ENCODE data around the gene CFAP68.
A peak's percentile ranks its signal among the peaks of the same experiment; 100 is the strongest.
"Not testable (repeated sequence)": the region's sequence is repeated elsewhere in the genome, so short reads cannot be mapped to it uniquely, and the experiment has no call there.

The CFAP68 gene

DNA sequence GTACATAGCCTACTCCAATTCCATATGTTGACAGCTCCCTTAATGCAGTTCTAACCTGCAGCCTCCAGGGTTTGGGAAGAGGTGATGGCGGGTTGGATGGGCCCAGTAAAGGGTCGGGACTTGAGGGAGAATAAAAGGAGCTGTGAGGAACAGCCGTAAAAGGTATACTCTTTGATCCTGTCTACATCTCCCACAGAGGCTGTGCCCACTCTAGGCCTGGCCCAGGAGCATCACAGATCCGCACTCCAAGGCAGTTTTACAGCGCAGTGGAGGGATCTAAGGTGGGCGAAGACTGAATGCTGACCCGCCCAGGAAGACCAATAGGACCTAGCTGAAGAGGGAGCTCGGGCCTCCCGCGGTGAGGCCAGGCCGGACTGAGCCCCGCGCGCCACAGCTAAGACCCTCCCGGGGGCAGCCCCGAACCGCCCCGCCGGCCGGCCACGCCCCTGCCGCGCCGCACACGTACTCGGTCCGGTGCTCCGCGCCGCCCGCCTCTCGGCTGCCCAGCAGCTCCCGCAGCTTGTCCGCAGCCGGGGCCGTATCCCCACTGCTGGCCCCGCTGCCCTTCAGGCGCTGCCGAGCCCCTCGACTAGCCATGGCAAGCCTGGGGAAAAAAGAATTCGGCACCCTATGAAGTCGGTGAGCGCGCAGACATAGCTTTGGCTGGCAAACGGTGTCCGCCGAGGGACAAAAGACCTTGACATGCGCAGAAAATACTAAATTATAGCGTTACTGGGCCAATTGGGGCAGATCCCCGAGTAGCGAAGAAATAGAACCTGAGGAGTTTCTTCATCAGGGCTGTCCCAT lies 8.3 kb upstream of the CFAP68 start, which contains the start of gene ALG9:
TSS of gene ALG9 (minus strand) at position 696 of the 807 bp plus-strand sequence. CDS start at position 597, 99 bp downstream.
- DNase-seq: peak; percentile 68 to 74

GRCh38 chr11:111871693-111872161 lies 7.6 kb upstream of the CFAP68 start:
- no peak for DNase-seq

DNA sequence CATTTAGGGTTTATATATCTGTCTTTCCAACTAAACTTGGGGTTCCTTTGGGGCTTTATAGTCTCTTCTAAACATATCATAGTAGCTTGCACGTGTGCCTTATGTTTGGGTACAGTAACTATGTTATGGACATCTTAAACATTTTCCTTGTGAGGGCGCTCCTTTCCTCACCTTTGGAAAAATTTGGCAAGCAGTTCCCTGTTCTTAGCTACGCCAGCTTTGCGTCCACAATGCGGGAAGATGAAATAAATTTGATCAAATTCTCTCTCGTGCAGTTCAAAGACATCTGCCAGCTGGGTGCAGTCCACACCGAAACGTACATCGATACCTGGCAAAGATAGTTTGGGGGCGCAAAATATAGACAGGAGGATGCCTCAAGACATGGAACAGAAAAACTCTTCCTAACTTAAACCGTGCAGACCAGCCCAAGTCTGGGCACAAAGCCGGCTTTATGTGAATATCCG lies 924 bp upstream of the CFAP68 start:
- DNase-seq: peak in 1 of 2 donors; percentile 25

DNA sequence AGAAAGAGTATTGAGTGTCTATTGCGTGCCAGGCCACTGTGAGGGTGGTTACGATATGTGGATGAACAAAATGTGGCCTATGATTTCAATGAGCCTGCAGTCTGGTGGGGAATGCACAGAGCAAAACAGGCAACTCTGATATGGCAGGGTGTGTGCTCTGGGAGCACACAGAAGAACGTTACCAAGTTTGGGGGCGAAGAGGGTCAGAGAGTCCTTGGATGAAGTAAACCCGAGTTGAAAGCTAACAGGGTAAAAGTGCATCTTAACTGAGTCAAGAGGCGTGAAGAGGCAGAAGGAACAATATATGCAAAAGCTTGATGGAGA lies 258 bp downstream of the CFAP68 start:
- DNase-seq: no peak

DNA sequence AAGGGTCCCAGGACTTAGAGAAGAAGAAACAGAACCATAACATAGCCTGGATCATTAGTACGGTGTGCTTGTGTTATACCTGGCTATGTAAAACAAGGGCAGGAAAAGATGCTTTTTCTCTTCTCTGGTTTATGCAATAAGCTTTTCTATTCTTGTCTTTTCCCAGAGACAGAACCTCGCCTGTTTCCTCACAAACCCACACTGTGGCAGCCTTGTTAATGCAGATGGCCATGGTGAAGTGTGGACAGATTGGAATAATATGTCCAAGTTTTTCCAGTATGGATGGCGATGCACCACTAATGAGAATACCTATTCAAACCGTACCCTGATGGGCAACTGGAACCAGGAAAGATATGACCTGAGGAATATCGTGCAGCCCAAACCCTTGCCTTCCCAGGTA lies 2.9 kb downstream of the CFAP68 start:
- no peak for DNase-seq

DNA sequence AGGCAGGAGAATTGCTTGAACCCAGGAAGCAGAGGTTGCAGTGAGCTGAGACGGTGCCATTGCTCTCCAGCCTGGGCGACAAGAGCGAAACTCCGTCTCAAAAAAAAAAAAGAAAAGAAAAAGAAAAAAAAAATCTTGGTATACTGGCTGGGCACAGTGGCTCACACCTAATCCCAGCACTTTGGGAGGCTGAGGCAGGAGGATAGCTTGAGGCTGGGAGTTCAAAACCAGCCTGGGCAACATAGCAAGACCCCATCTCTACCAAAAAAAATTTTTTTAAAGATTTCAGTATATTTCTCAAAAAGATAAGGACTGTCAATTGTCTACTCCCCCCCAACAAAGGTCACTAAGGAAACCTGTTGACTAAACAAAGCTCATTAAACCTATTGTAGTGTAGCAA lies 5.7 kb downstream of the CFAP68 start:
- DNase-seq: not testable (repeated sequence)

GRCh38 chr11:111886032-111886431 lies 6.7 kb downstream of the CFAP68 start:
- no peak for DNase-seq

DNA sequence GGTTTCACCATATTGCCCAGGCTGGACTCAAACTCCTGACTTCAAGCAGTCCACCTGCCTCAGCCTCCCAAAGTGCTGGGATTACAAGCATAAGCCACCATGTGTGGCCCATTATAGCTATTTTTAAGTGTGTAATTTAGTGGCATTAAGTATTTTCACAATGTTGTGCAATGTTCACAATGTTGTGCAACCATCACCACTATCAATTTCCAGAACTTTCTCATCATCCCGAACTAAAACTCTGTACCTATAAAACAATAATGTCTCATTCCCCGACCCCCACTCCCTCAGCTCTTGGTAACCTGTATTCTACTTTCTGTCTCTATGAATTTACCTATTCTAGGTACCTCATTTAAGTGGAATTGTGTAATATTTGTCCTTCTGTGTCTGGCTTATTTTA lies 7.5 kb downstream of the CFAP68 start:
- DNase-seq: no peak

DNA sequence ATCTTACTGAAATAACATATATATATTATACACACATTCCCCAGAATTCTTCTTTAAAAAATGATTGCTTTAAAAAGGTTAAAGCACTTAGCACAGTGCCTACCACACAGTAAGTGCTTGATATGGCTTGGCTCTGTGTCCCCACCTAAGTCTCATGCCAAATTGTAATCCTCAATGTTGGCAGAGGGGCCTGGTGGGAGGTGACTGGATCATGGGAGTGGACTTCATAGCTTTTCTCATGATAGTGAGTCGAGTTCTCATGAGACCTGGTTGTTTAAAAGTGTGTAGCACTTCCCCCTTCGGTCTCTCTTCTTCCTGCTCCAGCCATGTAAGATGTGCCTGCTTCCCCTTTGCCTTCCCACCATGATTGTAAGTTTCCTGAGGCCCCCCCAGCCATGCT lies 26.1 kb downstream of the CFAP68 start:
- no peak for DNase-seq

- no peak for DNase-seq
Measured at GRCh38 chr11:111906680-111907079, 27.3 kb downstream of the CFAP68 start.

GRCh38 chr11:111908639-111909305 lies 29.4 kb downstream of the CFAP68 start:
- no peak for DNase-seq

DNA sequence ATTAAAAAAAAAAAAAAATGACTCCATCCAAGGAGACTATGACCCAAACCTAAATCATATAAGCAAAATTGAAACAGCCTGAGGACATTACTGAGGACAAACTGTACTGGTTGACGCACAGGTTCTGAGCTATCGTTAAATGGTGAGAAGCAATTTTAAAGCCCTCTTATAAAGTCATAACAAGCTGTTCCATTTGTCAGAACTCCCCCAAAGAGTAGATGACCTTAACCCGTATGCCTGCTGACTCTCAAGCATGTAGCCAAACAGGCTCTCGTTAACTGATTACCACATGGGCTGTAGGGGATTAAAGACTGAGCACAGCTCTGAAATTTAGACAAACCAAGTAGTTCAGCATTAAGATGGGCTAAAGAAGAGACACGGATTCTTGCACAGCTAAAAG lies 30.0 kb downstream of the CFAP68 start:
- DNase-seq: no peak

GRCh38 chr11:111910676-111911562 lies 31.6 kb downstream of the CFAP68 start:
- DNase-seq: peak; percentile 81 to 92

DNA sequence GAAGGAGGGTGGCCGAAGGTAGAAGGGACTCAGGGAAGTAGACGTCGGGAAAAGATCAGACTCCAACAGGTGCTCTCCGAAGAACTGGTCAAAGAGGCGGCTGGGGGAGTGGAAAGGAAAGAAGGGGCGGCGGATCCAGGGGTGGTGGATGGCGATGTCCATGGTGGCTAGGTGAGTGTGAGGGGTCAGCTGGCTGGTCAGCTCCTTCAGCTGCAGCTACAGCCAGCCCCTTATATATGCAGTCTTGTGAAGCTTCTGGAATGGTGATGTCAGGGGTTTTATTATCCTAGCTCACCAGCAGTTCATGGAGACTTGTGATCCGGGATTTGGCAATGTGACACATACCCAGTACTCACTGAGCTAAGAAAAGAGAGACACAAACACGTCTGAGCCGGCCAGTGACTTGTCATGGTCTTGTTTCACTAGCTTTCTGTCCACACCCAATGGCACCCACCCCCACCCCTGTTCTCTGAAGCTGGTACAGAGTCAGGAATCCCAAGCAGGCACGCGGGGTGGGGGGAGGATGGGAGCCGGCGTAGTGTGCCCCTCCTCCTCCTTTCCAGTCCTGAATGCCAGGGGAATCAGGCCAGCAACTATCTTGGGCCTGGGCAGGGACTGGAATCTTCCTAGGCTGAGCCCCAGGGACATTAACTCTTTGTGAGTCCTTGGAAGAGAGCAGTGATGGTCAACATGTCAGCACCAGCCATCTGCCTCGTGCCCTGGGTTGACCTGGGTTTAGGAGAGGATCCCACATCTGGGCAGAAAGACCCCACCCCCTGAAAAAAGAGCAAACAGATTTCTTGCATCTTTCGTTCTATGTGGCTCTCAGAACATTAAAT lies 32.4 kb downstream of the CFAP68 start, which contains the start of gene CRYAB:
TSS of gene CRYAB (minus strand) at position 208 of the 839 bp plus-strand sequence. CDS start at position 162, 46 bp downstream.
- peak; percentile 93 to 94 for DNase-seq

GRCh38 chr11:111912535-111912934 lies 33.2 kb downstream of the CFAP68 start, which contains the start of gene HSPB2:
Gene HSPB2, plus strand, starts transcription at chr11:111912734. Its CDS starts 96 bp downstream, at chr11:111912830.
- peak in 1 of 2 donors; percentile 61 for DNase-seq

DNA sequence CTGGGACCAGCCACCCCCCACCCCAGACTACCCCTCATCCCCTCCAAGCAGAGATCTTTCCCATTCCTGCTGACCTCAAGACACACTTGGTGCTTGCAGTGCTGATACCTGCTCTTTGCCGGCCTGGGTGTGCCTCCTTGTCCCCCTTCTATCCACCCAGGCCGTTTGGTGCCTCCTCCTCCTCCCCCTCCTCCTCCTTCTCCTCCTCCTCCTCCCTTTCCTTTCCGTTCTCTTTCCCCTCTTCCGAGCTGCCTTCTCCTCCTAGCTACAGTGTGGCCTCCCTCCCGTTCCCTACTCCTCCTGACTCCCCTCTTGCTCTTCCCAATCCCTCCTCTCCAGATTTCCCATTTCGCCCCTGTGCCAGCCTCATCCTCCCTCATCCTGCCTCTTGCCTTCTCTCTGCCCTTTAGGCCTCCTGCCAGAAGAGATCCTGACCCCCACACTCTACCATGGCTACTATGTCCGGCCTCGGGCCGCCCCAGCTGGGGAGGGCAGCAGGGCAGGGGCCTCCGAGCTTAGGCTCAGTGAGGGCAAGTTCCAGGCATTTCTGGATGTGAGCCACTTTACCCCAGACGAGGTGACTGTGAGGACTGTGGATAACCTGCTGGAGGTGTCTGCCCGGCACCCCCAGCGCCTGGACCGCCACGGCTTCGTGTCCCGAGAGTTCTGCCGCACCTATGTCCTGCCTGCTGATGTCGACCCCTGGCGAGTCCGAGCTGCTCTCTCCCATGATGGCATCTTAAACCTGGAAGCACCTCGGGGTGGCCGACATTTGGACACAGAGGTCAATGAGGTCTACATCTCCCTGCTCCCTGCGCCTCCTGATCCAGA lies 33.9 kb downstream of the CFAP68 start:
- peak in 1 of 2 donors; percentile 43 for DNase-seq

DNA sequence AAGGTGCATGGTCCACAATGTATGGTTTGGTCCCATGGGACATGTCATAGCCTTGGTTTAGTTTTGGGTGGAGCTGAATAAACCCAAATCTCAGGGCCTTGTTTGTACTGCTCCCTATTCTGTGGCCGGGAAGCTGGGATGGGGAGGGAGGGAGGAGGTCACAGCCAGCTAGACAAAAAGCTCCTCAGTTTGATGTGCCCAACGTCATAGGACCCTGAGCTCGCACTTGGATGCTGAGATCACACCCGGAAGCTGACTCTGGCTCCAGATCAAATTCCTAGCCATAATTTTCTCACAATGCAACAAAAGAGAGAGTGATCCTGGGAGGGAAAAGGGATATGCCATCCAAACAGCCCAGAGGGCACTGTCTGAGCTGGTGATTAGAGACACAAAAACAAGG lies 34.7 kb downstream of the CFAP68 start:
- peak; percentile 83 to 85 for DNase-seq

GRCh38 chr11:111916768-111917167 lies 37.4 kb downstream of the CFAP68 start:
- DNase-seq: no peak

- no peak for DNase-seq
Measured at GRCh38 chr11:111917312-111917711, 38.0 kb downstream of the CFAP68 start.

DNA sequence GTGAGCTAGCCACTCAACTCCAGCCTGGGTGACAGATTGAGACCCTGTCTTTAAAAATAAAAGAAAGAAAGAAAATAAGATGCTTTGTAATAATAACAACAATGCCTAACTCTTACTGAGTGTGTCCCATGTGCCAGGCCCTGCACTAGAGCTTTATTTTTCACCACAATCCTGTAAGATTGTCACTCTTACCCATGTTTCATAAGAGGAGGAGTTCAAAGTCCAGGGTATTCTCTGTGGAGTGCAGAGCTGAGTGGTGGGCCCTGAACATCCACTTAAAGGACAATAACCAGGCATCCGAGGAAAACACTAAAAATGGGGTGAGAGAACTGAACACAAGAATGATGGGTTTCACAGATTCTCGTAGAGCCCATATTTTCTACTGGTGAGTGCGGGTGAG lies 38.4 kb downstream of the CFAP68 start:
- no peak for DNase-seq

All from hippocampal formation (tissue), 2 donors.